Jurkat, Clone E6-1 (cell line): ENCODE results near the gene ACTR3C.

Source experiments
- DNase-seq: peaks from one replicate; pipeline ENCODE4 v3.0.0-alpha.2; 2011; ENCODE audit warnings: low read depth, low spot score
- H3K4me3 ChIP-seq: 2 replicates; pipeline ENCODE4 v1.5.1; 2011; ENCODE audit warnings: mild to moderate bottlenecking, low read length, control low read depth, moderate library complexity

Gene ACTR3C

DNA sequence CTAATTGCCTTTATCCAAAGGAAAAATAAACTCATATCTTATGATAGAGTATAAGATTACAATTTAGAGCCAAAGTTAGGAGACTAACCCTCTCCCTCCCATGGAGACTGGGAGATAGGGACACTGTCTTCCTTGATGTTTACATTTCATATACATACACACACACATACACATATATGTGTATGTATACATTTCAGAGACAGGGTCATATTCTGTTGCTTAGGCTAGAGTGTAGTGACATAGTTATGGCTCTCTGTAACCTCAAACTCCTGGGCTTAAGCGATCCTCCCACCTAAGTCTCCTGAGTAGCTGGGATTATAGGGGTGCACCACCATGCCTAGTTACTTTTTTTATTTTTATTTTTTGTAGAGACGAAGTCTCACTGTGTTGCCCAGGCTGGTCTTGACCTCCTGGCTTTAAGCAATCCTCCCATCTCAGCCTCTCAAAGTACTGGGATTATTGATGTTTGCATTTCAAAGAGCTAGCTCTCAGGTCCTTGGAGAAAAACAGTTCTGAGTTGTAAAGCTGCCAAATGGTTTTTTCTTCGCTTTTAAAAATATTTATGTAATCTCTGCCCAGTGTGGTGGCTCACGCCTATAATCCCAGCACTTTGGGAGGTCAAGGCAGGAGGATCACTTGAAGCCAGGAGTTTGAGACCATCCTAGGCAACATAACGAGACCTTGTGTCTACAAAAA lies 37.2 kb upstream of the ACTR3C start:
- no peak for DNase-seq
- H3K4me3 ChIP-seq: no peak overlapping the region

DNA sequence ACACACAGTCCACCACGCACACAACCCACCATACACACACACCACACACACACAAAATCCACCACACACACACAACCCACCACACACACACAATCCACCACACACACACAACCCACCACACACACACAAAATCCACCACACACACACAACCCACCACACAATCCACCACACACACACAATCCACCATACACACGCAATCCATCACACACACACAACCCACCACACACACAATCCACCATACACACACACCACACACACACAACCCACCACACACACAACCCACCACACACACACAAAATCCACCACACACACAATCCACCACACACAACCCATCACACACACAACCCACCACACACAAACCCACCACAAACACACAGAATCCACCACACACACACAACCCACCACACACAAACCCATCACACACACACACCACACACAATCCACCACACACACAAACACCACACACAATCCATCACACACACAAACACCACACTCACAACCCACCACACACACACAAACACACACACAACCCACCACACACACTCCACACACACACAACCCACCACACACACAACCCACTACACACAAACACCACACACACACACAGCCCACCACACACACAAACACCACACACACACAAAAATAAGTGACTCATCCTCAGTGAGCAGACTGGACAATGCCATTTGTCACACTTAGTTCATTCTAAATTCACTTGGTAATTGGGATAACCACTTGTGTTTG lies 36.4 kb upstream of the ACTR3C start:
- no peak overlapping the region for H3K4me3 ChIP-seq
- DNase-seq: no peak

DNA sequence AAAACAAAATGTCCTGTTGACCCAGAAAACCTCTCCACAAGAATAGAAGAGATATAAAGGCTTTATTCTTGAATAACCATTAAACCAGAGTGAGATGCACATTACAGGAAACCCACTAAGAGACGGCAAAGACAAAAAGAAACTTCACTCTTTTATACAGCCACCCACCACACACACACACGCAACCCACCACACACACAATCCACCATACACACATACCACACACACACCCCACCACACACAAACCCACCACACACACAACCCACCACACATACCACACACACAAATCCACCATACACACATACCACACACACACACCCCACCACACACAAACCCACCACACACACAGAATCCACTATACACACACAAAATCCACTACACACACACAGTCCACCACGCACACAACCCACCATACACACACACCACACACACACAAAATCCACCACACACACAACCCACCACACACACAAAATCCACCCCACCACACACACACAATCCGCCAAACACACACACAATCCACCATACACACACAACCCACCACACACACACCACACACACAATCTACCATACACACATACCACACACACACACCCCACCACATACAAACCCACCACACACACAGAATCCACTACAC lies 35.8 kb upstream of the ACTR3C start:
- no peak overlapping the region for H3K4me3 ChIP-seq
- DNase-seq: no peak

DNA sequence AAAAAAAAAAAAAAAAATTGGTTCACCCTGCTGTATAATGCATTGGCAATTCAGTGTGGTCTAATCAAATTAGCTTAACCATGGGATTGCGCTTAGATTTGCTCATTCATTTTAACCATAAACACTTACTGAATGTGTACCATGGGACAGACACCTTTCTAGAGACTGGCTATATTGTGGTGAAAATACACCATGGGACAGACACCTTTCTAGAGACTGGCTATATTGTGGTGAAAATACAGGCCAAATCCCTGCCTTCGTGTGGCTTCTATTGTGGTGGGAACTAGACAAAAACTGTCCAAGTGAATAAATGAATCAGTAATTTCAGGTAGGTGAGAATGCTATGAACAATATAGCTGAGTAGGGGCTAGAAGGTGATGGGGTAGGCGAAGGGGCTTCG lies 35.1 kb upstream of the ACTR3C start:
- H3K4me3 ChIP-seq: no peak overlapping the region
- DNase-seq: no peak

DNA sequence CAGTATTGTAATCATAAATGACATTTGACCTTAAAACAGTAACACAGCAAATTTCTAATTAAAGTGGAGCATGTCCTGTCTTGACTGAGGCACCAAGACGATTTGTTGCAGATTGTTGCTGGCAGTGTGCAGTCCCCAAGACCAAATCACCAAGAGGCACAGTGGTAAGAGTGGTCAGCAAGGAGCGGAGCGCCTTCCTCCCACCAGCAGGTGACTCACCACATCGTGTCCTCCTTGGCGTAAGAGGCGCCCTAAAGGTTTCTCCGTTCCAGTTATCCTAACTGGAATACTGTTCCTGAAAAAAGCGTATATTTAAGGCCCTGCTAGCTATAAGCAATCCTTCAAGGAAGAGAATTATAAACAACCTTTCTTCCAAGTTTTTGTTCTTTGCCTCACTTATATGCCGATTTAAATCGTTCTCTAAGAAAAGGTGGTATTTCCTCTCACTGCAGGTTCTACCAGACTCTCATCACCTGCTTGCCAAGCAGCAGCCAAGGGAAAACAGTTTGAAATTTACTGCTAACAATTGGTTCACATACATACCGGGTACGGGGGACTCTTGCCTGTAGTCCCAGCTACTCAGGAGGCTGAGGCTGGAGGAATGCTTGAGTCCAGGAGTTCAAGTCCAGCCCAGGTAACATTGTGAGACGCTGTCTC lies 34.6 kb upstream of the ACTR3C start:
- H3K4me3 ChIP-seq: peak overlapping the region; percentile 11
- DNase-seq: no peak

DNA sequence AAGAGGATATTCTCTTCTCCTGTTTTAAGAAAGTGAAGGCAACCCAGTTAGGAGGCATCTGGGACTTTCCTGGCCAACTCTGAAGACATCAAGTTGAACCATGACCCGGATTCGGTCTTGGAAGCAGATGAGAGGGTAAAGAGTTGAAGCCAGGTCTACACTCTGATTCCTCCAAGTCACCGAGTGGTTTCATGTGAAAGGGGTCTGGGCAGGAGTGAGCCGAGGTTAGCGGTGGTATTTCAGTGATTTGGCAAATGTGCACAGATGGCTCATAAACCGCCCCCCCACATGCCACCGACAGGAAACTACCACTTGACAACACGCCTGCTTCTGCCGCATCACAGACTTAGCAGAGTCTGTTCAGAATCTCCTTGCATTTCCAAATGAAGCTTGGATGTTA lies 33.9 kb upstream of the ACTR3C start:
- DNase-seq: peak; percentile 95
- peak overlapping the region; percentile 38 for H3K4me3 ChIP-seq

DNA sequence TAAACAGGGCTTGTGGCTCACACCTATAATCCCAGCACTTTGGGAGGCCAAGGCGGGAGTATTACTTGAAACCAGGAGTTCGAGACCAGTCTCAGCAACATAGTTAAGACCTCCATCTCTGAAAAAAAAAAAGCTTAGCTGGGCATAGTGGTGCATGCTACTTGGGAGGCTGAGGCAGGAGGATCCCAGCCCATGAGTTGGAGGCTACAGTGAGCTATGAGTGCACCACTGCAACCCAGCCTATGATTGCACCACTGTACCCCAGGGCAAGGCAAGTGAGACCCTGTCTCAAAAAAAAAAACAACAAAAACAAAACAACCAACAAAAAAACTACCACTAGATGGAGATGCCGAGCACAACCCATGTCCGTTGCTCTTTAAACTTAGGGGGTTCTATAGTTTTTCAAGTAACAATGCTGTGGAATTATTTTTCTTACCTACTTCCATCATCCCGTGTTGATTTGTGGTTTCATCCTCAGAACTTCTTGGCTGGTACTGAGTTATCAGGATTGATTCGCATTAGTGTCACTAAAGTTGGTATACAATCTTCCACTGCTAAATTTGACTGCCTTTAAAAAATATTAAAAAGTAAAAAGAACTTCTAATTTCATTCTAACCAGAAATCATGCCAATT lies 33.0 kb upstream of the ACTR3C start:
- H3K4me3 ChIP-seq: no peak overlapping the region
- DNase-seq: peak; percentile 74

DNA sequence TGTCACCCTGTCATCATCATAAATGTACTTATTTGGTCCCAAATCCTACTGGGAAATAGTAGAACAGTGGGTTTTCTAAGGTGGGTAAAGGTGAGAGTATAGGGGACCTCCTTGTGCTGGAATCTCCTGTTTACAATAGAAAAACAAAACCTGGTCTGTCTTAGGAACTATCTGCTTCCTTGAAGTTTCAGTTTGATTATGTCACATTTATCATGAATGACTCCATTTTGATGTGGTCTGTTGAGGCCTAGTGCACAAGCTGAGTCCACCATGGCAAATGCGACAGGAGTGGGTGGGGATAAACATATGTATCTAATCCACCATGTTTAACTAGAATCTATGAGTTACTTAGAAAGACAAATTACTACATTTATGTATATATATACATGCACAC lies 32.3 kb upstream of the ACTR3C start:
- DNase-seq: no peak
- H3K4me3 ChIP-seq: no peak overlapping the region

DNA sequence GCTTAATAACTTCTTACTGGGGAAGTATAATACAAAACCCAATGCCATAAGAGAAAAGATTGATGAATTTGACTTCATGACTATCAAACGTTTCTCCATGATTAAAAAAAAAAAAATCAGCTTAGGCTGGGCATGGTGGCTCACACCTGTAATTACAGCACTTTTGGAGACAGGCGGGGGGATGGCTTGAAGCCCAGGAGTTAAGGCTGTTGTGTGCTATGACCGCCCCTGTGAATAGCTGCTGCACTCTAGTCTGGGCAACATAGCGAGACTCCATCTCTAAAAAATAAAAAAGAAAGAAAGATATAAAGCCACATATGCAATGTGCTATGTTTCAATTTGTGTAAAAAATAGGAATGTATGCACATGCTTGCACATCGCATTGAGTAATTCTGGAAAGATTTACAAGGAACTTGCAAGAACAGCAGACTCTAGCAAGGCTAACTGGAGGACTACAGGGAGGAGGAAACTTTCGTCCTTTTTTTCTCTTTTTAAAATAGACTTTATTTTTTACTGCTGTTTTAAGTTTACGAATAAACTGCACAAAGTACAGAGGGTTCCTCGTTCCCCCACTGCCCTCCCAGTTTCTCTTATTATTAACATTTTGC lies 28.3 kb upstream of the ACTR3C start:
- DNase-seq: no peak
- H3K4me3 ChIP-seq: no peak overlapping the region

DNA sequence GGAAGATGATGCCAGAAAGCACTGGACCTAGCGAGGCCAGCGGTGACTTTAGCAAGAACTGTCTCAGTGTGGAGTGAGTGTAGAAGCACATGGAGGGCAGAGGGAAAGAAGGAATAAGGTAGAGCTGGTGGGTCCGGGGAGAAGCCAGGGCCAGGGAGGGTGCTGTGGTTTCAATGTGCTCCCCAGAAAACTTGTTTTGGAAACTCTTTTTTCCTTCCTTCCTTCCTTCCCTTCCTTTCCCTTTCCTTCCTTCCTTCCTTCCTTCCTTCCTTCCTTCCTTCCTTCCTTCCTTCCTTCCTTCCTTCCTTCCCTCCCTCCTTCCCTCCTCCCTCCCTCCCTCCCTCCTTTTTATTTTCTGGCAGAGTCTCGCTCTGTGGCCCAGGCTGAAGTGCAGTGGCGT lies 23.6 kb upstream of the ACTR3C start:
- DNase-seq: no peak
- H3K4me3 ChIP-seq: no peak overlapping the region

DNA sequence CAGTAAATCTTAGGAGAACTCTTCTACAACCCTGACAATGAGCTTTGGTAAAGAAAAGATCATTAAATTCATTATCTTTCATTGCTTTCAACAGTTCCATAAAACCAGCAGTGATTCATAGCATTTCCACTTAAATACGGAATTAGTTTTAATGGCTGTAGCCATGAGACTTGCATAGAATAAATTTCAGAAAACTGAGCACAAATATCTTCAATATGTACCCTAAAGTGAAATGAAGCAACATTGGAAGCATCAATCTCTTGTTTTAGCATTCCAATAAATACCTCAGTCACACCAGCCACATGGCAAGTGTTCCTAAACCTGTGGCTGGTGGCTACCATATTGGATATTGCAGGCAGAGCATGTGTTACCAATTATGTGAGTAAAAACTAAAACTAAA lies 21.7 kb upstream of the ACTR3C start:
- no peak overlapping the region for H3K4me3 ChIP-seq
- no peak for DNase-seq

DNA sequence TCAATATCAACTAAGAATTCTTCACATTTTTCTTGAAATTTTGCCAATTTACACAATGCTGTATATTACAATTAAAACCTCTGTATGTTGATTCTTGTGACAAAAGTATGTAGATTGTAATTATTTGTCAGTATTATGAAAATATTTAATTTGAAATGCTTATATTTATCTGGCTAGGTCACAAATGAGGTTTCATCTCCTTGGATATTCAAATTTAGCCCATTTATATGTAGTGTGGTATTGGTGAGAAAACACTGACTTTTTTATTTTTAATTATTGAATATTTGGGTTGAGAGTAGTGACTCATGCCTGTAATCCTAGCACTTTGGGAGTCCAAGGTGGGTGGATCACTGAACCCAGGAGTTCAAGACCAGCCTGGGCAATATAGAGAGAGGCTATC lies 21.0 kb upstream of the ACTR3C start:
- H3K4me3 ChIP-seq: no peak overlapping the region
- DNase-seq: no peak

DNA sequence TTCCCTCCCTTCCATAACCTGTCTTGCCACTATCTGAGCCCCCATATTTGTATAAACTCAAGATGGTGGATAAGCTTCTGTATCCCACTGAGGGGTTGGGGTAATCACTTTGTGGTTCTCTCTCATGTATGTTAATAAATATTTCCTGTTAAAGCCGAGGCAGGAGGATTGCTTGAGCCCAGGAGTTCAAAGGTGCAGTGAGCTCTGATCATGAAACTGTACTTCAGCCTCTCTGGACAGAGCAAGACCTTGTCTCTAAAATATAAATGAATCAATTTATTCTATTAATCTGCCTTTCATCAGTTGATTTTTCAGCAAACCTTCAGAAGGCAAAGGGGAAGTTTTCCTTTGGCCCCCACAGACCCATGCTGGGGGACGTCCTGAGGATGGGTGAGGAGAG lies 19.9 kb upstream of the ACTR3C start:
- H3K4me3 ChIP-seq: no peak overlapping the region
- no peak for DNase-seq

DNA sequence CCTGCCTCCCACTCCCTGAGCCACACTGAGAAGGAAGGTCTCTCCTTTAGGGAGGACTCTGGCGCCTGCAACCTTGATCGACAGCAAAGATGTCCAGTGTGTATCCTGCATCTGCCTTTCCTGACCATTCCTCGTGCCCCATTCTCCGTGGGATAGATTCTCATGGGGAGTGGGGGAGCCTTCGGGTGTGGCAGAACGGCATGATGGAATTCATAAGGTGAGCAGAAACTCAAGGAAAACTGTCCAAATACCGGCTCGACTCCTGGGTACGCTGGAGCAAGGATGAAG lies 18.7 kb upstream of the ACTR3C start:
- H3K4me3 ChIP-seq: no peak overlapping the region

DNA sequence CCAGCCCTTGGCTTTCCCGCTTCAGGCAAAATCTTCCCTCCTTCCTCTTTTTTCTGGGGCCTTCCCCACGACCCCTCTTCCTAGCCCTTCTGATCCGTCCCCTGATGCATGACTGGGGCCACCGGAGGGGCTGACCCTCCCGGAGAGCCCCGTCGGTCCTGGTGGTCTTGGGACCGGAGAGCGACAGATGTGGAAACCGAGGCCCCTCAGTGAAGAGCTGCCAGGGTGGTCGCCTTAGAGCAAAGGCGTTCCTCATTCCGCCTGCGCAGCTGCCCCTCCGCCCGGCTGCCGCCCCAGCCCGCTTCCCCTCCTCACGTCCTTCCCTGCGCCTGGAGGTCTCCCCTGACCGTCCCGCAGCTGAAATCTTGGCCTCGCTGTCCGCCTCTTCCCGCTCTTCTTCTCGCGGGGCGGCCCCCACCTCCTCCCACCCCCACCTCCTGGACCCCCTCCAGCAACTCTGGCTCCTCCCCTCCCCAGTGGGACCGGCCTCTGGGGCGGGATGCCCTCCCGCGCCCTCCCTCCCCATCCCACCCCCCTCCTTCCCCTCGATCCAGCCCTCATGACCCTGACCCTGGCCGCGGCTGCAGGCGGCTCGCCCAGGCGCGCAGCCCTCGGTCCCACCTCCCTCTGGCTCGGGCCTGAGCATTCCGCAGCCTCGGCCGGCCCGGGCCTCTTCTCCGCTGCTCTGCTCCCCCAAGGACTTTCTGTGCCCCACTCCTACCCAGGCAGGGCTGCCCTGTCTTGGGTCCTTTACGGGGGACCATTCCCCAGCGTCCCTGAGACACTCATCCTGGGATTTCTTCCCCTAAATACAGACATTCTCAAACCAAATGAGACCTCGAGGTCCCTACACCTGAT lies 18.1 kb upstream of the ACTR3C start, which contains the start of gene RARRES2:
Gene RARRES2 (minus strand): TSS at position 367 of the 858 bp plus-strand sequence. CDS start 1,020 bp downstream, outside the sequence.
- no peak within 1 kb of the TSS for H3K4me3 ChIP-seq
- no peak for DNase-seq

More for the DNA sequence above, 18.7 kb upstream of the ACTR3C start:
- DNase-seq: no peak

DNA sequence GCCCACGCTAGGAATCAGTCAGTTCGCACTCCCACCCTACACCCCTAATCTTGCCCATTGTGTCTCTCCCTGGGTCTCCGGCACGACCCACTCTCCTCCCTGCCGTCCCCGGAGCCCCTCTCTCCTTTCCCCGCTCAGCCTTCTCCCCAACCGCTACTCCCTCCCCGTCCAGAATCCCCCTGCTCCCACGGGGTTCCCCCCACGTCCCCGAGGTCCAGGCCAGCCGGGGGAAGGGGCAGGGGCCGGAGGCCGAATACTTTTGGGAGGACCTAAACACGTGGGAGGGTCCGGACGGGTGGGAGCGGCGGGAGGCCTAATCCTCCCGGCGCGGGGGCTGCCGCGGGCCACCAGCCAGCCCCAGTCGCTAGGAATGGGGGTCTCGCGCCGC lies 17.5 kb upstream of the ACTR3C start:
- no peak overlapping the region for H3K4me3 ChIP-seq
- no peak for DNase-seq

DNA sequence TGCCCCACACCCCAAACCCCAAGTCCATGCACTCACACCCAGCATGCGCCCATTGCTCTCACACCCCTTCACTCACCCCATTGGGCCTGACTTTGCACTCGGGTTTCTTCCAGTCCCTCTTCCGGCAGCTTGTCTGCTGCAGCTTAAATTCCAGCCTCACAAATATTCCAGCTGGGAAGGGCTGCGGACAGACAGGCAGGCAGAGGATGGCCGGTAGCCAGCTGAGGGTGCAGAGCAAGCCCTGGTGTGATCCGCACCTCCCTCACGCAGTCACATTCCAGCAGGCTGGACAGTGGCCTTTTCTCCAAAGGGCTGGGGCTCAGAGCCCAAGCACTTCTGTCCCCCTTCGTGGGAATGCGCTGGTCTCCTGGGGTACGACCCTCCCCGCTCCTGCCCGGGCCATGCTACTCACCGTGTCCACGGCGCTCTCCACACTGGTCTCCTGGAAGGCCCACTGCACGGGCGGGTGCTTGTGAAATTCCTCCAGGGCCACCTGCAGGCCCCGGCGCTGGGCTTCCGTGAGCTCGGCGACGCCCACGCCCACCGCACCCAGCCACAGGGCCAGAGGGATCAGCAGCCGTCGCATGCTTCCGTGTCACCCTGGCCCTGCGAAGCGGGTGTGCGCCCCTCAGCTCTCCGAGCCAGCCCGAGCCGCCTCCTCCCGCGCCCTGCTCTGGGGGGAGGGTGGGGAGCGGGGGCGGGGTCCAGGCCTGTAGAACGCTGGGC lies 16.8 kb upstream of the ACTR3C start:
- no peak for DNase-seq
- no peak overlapping the region for H3K4me3 ChIP-seq

DNA sequence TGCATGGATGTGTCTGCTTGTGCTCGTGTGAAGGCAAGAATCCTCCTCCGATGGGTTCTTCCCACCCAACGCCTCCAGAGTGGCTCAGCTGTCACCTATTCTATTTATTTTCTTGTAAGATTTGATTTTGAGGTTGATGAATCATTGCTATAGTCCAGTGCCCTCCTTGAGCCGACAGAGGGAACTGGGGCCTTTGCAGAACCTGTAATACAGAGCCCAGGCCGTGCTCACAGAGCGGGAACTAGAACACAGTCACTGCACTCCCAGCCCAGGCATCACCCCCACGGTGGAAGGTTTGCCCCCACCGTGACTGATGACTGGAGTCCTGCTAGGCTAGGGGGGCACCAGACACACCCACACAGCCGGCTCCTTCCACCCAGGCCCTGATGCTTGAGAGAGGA lies 16.1 kb upstream of the ACTR3C start:
- no peak overlapping the region for H3K4me3 ChIP-seq
- no peak for DNase-seq
